LHCN-M2 (cell line): ENCODE measurements around the gene MAMDC4. TPM values are rescaled to one million over a fixed set of nuclear protein-coding genes. Genes with fewer than 3 reads are reported as not detected.
A peak's percentile ranks its signal among the peaks of the same experiment; 100 is the strongest.
"Not testable (repeated sequence)": the region's sequence is repeated elsewhere in the genome, so short reads cannot be mapped to it uniquely, and the experiment has no call there.

Source experiments
- DNase-seq: peaks from one replicate; pipeline ENCODE4 v3.0.0-alpha.2; 2012; ENCODE audit warnings: low read depth
- total RNA-seq: library from RNA; depleted of rRNA; stranded (reverse); fragments of >200 nt; gene quantifications from 2 replicates; pipeline ENCODE4 v1.2.3, GENCODE V29; 2014

MAMDC4 gene
- total RNA-seq, 1 experiment from 2014 or later = 3.8 TPM

GRCh38 chr9:136860933-136861873 is 9.1 kb downstream of the MAMDC4 start:
- DNase-seq = no peak

GRCh38 chr9:136861874-136862457 is 9.8 kb downstream of the MAMDC4 start:
- DNase-seq = no peak

GRCh38 chr9:136862849-136863622 is 10.9 kb downstream of the MAMDC4 start:
- no peak for DNase-seq

GRCh38 chr9:136863623-136864273 is 11.6 kb downstream of the MAMDC4 start:
- no peak for DNase-seq

GRCh38 chr9:136865041-136865767 is 13.1 kb downstream of the MAMDC4 start:
- no peak for DNase-seq

- DNase-seq = no peak
Measured at GRCh38 chr9:136865768-136866103, 13.6 kb downstream of the MAMDC4 start.

- DNase-seq = not testable (repeated sequence)
Measured at GRCh38 chr9:136866898-136867421, 14.8 kb downstream of the MAMDC4 start.

- no peak for DNase-seq
Measured at GRCh38 chr9:136867480-136867879, 15.3 kb downstream of the MAMDC4 start.

GRCh38 chr9:136867917-136868316 is 15.8 kb downstream of the MAMDC4 start:
- DNase-seq = no peak

- DNase-seq = no peak
Measured at GRCh38 chr9:136868644-136869043, 16.5 kb downstream of the MAMDC4 start.

GRCh38 chr9:136869611-136870010 is 17.5 kb downstream of the MAMDC4 start:
- not testable (repeated sequence) for DNase-seq

GRCh38 chr9:136875155-136875554 is 23.0 kb downstream of the MAMDC4 start:
- no peak for DNase-seq

- DNase-seq = no peak
Measured at GRCh38 chr9:136876476-136876875, 24.3 kb downstream of the MAMDC4 start.

GRCh38 chr9:136880651-136881050 is 28.5 kb downstream of the MAMDC4 start:
- DNase-seq = no peak

GRCh38 chr9:136881691-136882108 is 29.6 kb downstream of the MAMDC4 start:
- DNase-seq = no peak

- DNase-seq = peak; percentile 72
Measured at GRCh38 chr9:136882109-136882946, 30.2 kb downstream of the MAMDC4 start.

GRCh38 chr9:136882947-136883283 is 30.8 kb downstream of the MAMDC4 start:
- not testable (repeated sequence) for DNase-seq

- not testable (repeated sequence) for DNase-seq
Measured at GRCh38 chr9:136883670-136884069, 31.5 kb downstream of the MAMDC4 start.

- peak; percentile 98 for DNase-seq
Measured at GRCh38 chr9:136885950-136886578, 33.9 kb downstream of the MAMDC4 start, which contains the start of gene TRAF2. TSS of gene TRAF2 (plus strand) at chr9:136886516. CDS start at chr9:136898741, 12,225 bp downstream.
